Ascending aorta (tissue), 2 donors: ENCODE measurements around the gene HIVEP1. TPM values are rescaled to one million over a fixed set of nuclear protein-coding genes. Genes with fewer than 3 reads are reported as not detected.
A peak's percentile ranks its signal among the peaks of the same experiment; 100 is the strongest.

ENCODE experiments used
- DNase-seq, 2 donors: peaks; one replicate each; pipeline ENCODE4 v3.0.0-alpha.2; 2019; ENCODE audit warnings: low spot score in 2 of 2
- H3K27ac ChIP-seq, 2 donors: fragments of 200-600 bp; sonication (generic); one replicate each; pipeline ENCODE4 v1.5.1; 2016 to 2017; ENCODE audit warnings: mild to moderate bottlenecking in 1 of 2
- H3K27me3 ChIP-seq: fragments of 200-600 bp; sonication (generic); one replicate; pipeline ENCODE4 v1.5.1; 2017
- H3K36me3 ChIP-seq, 2 donors: fragments of 200-600 bp; sonication (generic); one replicate each; pipeline ENCODE4 v1.5.1; 2016
- H3K4me1 ChIP-seq, 2 donors: fragments of 200-600 bp; sonication (generic); one replicate each; pipeline ENCODE4 v1.5.1; 2016 to 2017; ENCODE audit warnings: mild to moderate bottlenecking in 1 of 2
- H3K4me3 ChIP-seq, 2 donors: fragments of 200-600 bp; sonication (generic); one replicate each; pipeline ENCODE4 v1.5.1; 2016 to 2017; ENCODE audit warnings: mild to moderate bottlenecking in 1 of 2
- H3K9me3 ChIP-seq, 2 donors: fragments of 200-600 bp; sonication (generic); one replicate each; pipeline ENCODE4 v1.5.1; 2016
- CTCF ChIP-seq, 3 experiments: fragments of 200-600 bp in 2 of 3; fragments of 450-650 bp in 1 of 3; sonication (generic) in 2 of 3; IDR thresholded peaks; one replicate each; pipeline ENCODE4 v1.5.1; 2016 to 2019; ENCODE audit warnings: antibody characterized with exemption in 3 of 3, mild to moderate bottlenecking in 1 of 3, moderate library complexity in 1 of 3
- intact Hi-C: fragments of 100-400 bp; cut with DNase I; formaldehyde crosslinking; loops from one replicate; pipeline ENCODE4 v1.15.1; 2023
- total RNA-seq: library from RNA; depleted of rRNA; stranded (reverse); fragments of >200 nt; gene quantifications from one replicate; pipeline ENCODE4 v1.1.0, GENCODE V29; 2016

The HIVEP1 gene
- total RNA-seq, 1 donor from 2014 or later = 31.7 TPM

GRCh38 chr6:12017876-12018401 is 5.8 kb downstream of the HIVEP1 start:
- Histone ChIP-seq H3K4me1 (peaks cover 2 to 23% of the 10 kb centered on the region in 2 donors), H3K4me3 (no peak overlapping the region), H3K9me3 (no peaks in the 10 kb centered on the region), H3K36me3 (peaks cover 7 to 22% of the 10 kb centered on the region in 2 donors), H3K27me3 (no peaks in the 10 kb centered on the region), H3K27ac (peak overlapping the region in 1 of 2 donors; percentile 31)
- DNase-seq = no peak
- intact Hi-C loops = no loop called here
- no peak for TF ChIP-seq CTCF (IDR thresholded peaks at IDR 0.05)

GRCh38 chr6:12020187-12020791 is 8.2 kb downstream of the HIVEP1 start:
- no peaks in the 10 kb centered on the region for H3K9me3 ChIP-seq
- no peak for TF ChIP-seq CTCF (IDR thresholded peaks at IDR 0.05)
- no peak overlapping the region for H3K4me3 ChIP-seq
- H3K27ac ChIP-seq = peak overlapping the region; percentile 68 to 71
- H3K36me3 ChIP-seq = peaks cover 7 to 22% of the 10 kb centered on the region in 2 donors
- H3K27me3 ChIP-seq = no peaks in the 10 kb centered on the region
- peaks cover 2 to 29% of the 10 kb centered on the region in 2 donors for H3K4me1 ChIP-seq
- no peak for DNase-seq
- intact Hi-C loops = no loop called here

- H3K27ac ChIP-seq = peak overlapping the region; percentile 20 to 50
- intact Hi-C loops = no loop called here
- H3K4me3 ChIP-seq = no peak overlapping the region
- no peaks in the 10 kb centered on the region for H3K9me3 ChIP-seq
- no peak for TF ChIP-seq CTCF (IDR thresholded peaks at IDR 0.05)
- no peaks in the 10 kb centered on the region for H3K27me3 ChIP-seq
- DNase-seq = no peak
- H3K36me3 ChIP-seq = peaks cover 7 to 11% of the 10 kb centered on the region in 2 donors
- H3K4me1 ChIP-seq = peaks cover 2 to 34% of the 10 kb centered on the region in 2 donors
Observed at GRCh38 chr6:12022481-12022880, 10.4 kb downstream of the HIVEP1 start.

- intact Hi-C loops = no loop called here
- Histone ChIP-seq H3K27ac (peak overlapping the region; percentile 46 to 50), H3K4me1 (peaks cover 2 to 34% of the 10 kb centered on the region in 2 donors), H3K9me3 (no peaks in the 10 kb centered on the region), H3K36me3 (peaks cover 4 to 8% of the 10 kb centered on the region in 2 donors), H3K27me3 (no peaks in the 10 kb centered on the region), H3K4me3 (no peak overlapping the region)
- TF ChIP-seq CTCF (IDR thresholded peaks at IDR 0.05) = no peak
- no peak for DNase-seq
Observed at GRCh38 chr6:12022953-12023388, 10.9 kb downstream of the HIVEP1 start.

- intact Hi-C loops = no loop called here
- Histone ChIP-seq H3K36me3 (peaks cover 2 to 7% of the 10 kb centered on the region in 2 donors), H3K4me3 (no peak overlapping the region), H3K9me3 (no peaks in the 10 kb centered on the region), H3K27ac (peak overlapping the region; percentile 25 to 45), H3K4me1 (peaks cover 2 to 34% of the 10 kb centered on the region in 2 donors), H3K27me3 (no peaks in the 10 kb centered on the region)
- no peak for TF ChIP-seq CTCF (IDR thresholded peaks at IDR 0.05)
- DNase-seq = no peak
Observed at GRCh38 chr6:12024216-12024615, 12.1 kb downstream of the HIVEP1 start.
